ENCODE results near the gene RSL24D1. TPM values are rescaled to one million over a fixed set of nuclear protein-coding genes. Genes with fewer than 3 reads are reported as not detected.

Gene RSL24D1
- total and polyA plus RNA-seq, 2 of the 4 experiments (the other 2 are of a cell fraction): 36.5 to 36.7 TPM

- no peak overlapping the region for H2BK120ac ChIP-seq (ENCODE audit: low read depth, low read length)
- TF ChIP-seq MXI1 (IDR thresholded peaks at IDR 0.05; ENCODE audit: borderline replicate concordance, low read depth, low read length) (no peak), RCOR1 (IDR thresholded peaks at IDR 0.05; ENCODE audit: insufficient replicate concordance, low read length) (no peak), MAZ (IDR thresholded peaks at IDR 0.05; ENCODE audit: borderline replicate concordance, low read depth, low read length) (no peak), CHD1 (IDR thresholded peaks at IDR 0.05; ENCODE audit: low read depth, low read length) (no peak), USF2 (IDR thresholded peaks at IDR 0.05; ENCODE audit: low read depth, low read length) (no peak)
- TF ChIP-seq, protein P1, sequence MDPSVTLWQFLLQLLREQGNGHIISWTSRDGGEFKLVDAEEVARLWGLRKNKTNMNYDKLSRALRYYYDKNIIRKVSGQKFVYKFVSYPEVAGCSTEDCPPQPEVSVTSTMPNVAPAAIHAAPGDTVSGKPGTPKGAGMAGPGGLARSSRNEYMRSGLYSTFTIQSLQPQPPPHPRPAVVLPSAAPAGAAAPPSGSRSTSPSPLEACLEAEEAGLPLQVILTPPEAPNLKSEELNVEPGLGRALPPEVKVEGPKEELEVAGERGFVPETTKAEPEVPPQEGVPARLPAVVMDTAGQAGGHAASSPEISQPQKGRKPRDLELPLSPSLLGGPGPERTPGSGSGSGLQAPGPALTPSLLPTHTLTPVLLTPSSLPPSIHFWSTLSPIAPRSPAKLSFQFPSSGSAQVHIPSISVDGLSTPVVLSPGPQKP (IDR thresholded peaks at IDR 0.05; ENCODE audit: borderline replicate concordance, low read depth, low read length): no peak
- TF ChIP-seq, protein P2, sequence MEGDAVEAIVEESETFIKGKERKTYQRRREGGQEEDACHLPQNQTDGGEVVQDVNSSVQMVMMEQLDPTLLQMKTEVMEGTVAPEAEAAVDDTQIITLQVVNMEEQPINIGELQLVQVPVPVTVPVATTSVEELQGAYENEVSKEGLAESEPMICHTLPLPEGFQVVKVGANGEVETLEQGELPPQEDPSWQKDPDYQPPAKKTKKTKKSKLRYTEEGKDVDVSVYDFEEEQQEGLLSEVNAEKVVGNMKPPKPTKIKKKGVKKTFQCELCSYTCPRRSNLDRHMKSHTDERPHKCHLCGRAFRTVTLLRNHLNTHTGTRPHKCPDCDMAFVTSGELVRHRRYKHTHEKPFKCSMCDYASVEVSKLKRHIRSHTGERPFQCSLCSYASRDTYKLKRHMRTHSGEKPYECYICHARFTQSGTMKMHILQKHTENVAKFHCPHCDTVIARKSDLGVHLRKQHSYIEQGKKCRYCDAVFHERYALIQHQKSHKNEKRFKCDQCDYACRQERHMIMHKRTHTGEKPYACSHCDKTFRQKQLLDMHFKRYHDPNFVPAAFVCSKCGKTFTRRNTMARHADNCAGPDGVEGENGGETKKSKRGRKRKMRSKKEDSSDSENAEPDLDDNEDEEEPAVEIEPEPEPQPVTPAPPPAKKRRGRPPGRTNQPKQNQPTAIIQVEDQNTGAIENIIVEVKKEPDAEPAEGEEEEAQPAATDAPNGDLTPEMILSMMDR (conservative IDR thresholded peaks at IDR 0.05; ENCODE audit: low read depth, low read length): no peak
These were observed 10.4 kb downstream of the RSL24D1 start for GRCh38 chr15:55186331-55186730.

More at GRCh38 chr15:55186331-55186730, 10.4 kb downstream of the RSL24D1 start:
- Histone ChIP-seq H3K27me3 (ENCODE audit: control insufficient read depth, insufficient read depth, low read length) (no peaks in the 10 kb centered on the region), H3K4me2 (ENCODE audit: low read depth, low read length) (no peak overlapping the region), H2BK20ac (ENCODE audit: low read depth, low read length) (no peak overlapping the region), H3K27ac (ENCODE audit: insufficient read depth, low read length) (no peak overlapping the region), H2AK5ac (ENCODE audit: low read depth, low read length) (no peak overlapping the region), H2BK5ac (ENCODE audit: low read depth, low read length, poor library complexity, severe bottlenecking) (no peak overlapping the region), H4K91ac (ENCODE audit: insufficient read depth, low read depth, low read length) (no peak overlapping the region), H3K4me3 (ENCODE audit: insufficient read depth, low read depth, low read length) (no peak overlapping the region), H3K18ac (ENCODE audit: low read depth, low read length) (no peak overlapping the region), H3K56ac (ENCODE audit: extremely low read depth, insufficient read depth, low read length) (no peak overlapping the region), H3K36me3 (ENCODE audit: control insufficient read depth, insufficient read depth, low read length) (peaks cover 23% of the 10 kb centered on the region), H3K9me3 (ENCODE audit: control insufficient read depth, insufficient read depth, low read length) (no peaks in the 10 kb centered on the region), H3K9ac (ENCODE audit: low read depth, low read length) (no peak overlapping the region), H3K4me1 (ENCODE audit: control insufficient read depth, insufficient read depth, low read length) (no peaks in the 10 kb centered on the region), H4K5ac (ENCODE audit: low read depth, low read length) (no peak overlapping the region), H4K8ac (ENCODE audit: low read depth in 2 of 2, low read length in 2 of 2) (no peak overlapping the region), H3K14ac (replicated peaks; ENCODE audit: low read depth, low read length) (no peak overlapping the region), H2AK9ac (replicated peaks; ENCODE audit: low read depth, low read length, poor library complexity) (no peak overlapping the region), H2BK15ac (ENCODE audit: low read depth, low read length) (no peak overlapping the region), H3K23ac (ENCODE audit: low read depth, low read length) (no peak overlapping the region), H3K4ac (ENCODE audit: low read depth, low read length) (no peak overlapping the region), H3K9me1 (ENCODE audit: insufficient read depth, low read length) (no peaks in the 10 kb centered on the region; the same call in 1 of the 2 replicates), H2AFZ (replicated peaks; ENCODE audit: low read length, poor library complexity) (no peak overlapping the region), H3K79me1 (ENCODE audit: low read depth in 1 of 2, low read length in 2 of 2) (peaks cover 11 to 17% of the 10 kb centered on the region in 2 experiments), H4K20me1 (ENCODE audit: insufficient read depth, low read length) (peaks cover 14% of the 10 kb centered on the region; the same call in 1 of the 2 replicates)
- DNase-seq (no peak), ATAC-seq (ENCODE audit: low read depth) (no peak)
- in situ Hi-C loops (cut with MboI; ENCODE audit: low sequenced_read_pairs) (no loop called here), dilution Hi-C loops (cut with HindIII; ENCODE audit: low sequenced_read_pairs, unreplicated experiment) (no loop called here), intact Hi-C loops (cut with micrococcal nuclease) (no loop called here)
- ChIA-PET CTCF (no interaction called here), POLR2A (ENCODE audit: unreplicated experiment) (no interaction called here)
- no TSS peak for BruUV-seq (replicated peaks)
- WGBS, 2 experiments (ENCODE audit: extremely low coverage in 2 of 2, insufficient read length in 1 of 2): no CpG with 5 or more reads among the region's 1 CpG

Measured in IMR-90 (cell line).